ENCODE data around the gene SCAMP2. TPM values are rescaled to one million over a fixed set of nuclear protein-coding genes. Genes with fewer than 3 reads are reported as not detected.
"Not testable (repeated sequence)": the region's sequence is repeated elsewhere in the genome, so short reads cannot be mapped to it uniquely, and the experiment has no call there.

Gene SCAMP2
- total RNA-seq, 1 donor from 2014 or later, result 56.4 TPM

DNA sequence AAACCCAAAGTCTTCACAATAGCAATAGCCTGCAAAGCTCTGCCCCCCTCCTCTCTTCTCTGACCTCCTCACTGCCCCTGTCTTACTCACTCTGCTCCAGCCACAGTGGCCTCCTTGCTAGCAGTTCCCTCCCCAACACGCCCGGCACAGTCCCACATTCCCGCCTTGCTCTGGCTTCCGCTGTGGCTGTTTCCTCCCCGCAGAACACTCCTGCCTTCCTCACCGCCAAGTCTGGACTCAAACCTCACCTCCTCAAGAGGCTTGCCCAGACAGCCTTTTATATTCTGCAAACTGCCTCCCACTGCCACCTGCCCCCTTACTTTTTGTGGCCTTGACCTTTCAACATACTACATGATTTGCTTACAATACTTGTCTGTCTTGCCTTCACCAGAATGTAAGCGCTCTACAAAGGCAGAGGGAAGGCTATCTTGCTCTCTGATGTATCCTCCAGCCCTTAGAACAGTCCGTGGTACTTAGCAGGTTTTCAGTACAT, 16.3 kb upstream of the SCAMP2 start:
- Histone ChIP-seq H4K20me1 (ENCODE audit: insufficient read depth, low read length) (no peaks in the 10 kb centered on the region), H2AFZ (ENCODE audit: low read depth, low read length) (peak overlapping the region; percentile 97), H3K4me1 (ENCODE audit: insufficient read depth, low read length) (peaks cover 23% of the 10 kb centered on the region), H3K36me3 (ENCODE audit: insufficient read depth, low read length) (peaks cover 3% of the 10 kb centered on the region), H3K27ac (ENCODE audit: low read depth, low read length) (peak overlapping the region; percentile 65), H3K4me3 (ENCODE audit: insufficient read depth, low read depth, low read length) (peak overlapping the region; percentile 85), H3K27me3 (ENCODE audit: insufficient read depth, low read length) (no peaks in the 10 kb centered on the region), H3K4me2 (ENCODE audit: low read length) (peak overlapping the region; percentile 93), H3K9ac (ENCODE audit: low read length) (peak overlapping the region; percentile 92), H3K79me2 (ENCODE audit: insufficient read depth, low read length) (peaks cover 10% of the 10 kb centered on the region), H3K9me3 (ENCODE audit: insufficient read depth, low read depth, low read length) (no peaks in the 10 kb centered on the region)
- Mint-ChIP-seq H3K4me1 (ENCODE audit: low read depth, unreplicated experiment) (peaks cover 21% of the 10 kb centered on the region), H3K4me3 (ENCODE audit: unreplicated experiment) (peak overlapping the region; percentile 86), H3K27ac (ENCODE audit: unreplicated experiment) (peak overlapping the region; percentile 29), H3K36me3 (ENCODE audit: low read depth, unreplicated experiment) (peaks cover 8% of the 10 kb centered on the region), H3K27me3 (ENCODE audit: low read depth, unreplicated experiment) (no peaks in the 10 kb centered on the region), H3K9me3 (ENCODE audit: unreplicated experiment) (no peaks in the 10 kb centered on the region)
- DNase-seq (ENCODE audit: low read depth), result peak; percentile 42
- TF ChIP-seq, protein P1, sequence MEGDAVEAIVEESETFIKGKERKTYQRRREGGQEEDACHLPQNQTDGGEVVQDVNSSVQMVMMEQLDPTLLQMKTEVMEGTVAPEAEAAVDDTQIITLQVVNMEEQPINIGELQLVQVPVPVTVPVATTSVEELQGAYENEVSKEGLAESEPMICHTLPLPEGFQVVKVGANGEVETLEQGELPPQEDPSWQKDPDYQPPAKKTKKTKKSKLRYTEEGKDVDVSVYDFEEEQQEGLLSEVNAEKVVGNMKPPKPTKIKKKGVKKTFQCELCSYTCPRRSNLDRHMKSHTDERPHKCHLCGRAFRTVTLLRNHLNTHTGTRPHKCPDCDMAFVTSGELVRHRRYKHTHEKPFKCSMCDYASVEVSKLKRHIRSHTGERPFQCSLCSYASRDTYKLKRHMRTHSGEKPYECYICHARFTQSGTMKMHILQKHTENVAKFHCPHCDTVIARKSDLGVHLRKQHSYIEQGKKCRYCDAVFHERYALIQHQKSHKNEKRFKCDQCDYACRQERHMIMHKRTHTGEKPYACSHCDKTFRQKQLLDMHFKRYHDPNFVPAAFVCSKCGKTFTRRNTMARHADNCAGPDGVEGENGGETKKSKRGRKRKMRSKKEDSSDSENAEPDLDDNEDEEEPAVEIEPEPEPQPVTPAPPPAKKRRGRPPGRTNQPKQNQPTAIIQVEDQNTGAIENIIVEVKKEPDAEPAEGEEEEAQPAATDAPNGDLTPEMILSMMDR (IDR thresholded peaks at IDR 0.05; ENCODE audit: insufficient read depth, low read depth, low read length), result no peak
- TF ChIP-seq EZH2 (IDR thresholded peaks at IDR 0.05; ENCODE audit: insufficient read depth, low read length), result no peak
- no peak for FAIRE-seq

DNA sequence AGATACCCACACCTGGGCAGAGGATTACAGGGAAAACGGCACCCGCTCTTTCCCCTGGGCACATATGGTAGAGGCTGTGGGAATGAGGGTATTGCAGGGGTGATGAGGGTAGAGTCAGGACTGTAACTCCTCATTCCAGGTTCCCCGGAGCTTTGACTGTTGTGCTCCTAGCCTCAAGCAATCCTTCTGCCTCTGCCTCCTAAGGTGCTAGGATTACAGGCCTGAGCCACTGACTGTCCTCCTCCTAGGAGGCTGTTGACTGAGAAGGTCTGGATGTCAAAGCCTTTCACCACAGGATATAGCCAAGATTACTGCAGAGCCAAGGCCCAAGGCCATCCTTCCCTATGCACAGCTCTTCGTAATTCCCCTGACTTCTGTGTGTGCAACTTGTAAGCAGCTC, 15.6 kb upstream of the SCAMP2 start:
- Histone ChIP-seq H4K20me1 (ENCODE audit: insufficient read depth, low read length) (no peaks in the 10 kb centered on the region), H3K27me3 (ENCODE audit: insufficient read depth, low read length) (no peaks in the 10 kb centered on the region), H3K27ac (ENCODE audit: low read depth, low read length) (no peak overlapping the region), H3K9me3 (ENCODE audit: insufficient read depth, low read depth, low read length) (no peaks in the 10 kb centered on the region), H3K9ac (ENCODE audit: low read length) (peak overlapping the region; percentile 92), H2AFZ (ENCODE audit: low read depth, low read length) (peak overlapping the region; percentile 97), H3K4me2 (ENCODE audit: low read length) (peak overlapping the region; percentile 93), H3K4me3 (ENCODE audit: insufficient read depth, low read depth, low read length) (peak overlapping the region; percentile 85), H3K4me1 (ENCODE audit: insufficient read depth, low read length) (peaks cover 23% of the 10 kb centered on the region), H3K79me2 (ENCODE audit: insufficient read depth, low read length) (peaks cover 10% of the 10 kb centered on the region), H3K36me3 (ENCODE audit: insufficient read depth, low read length) (peaks cover 3% of the 10 kb centered on the region)
- H3K4me3 Mint-ChIP-seq (ENCODE audit: unreplicated experiment), result peak overlapping the region; percentile 34
- TF ChIP-seq, protein P1 (IDR thresholded peaks at IDR 0.05; ENCODE audit: insufficient read depth, low read depth, low read length), result no peak
- no peak for TF ChIP-seq EZH2 (IDR thresholded peaks at IDR 0.05; ENCODE audit: insufficient read depth, low read length)
- H3K4me1 Mint-ChIP-seq (ENCODE audit: low read depth, unreplicated experiment), result peaks cover 22% of the 10 kb centered on the region
- DNase-seq (ENCODE audit: low read depth) (no peak), FAIRE-seq (no peak)
- H3K27me3 Mint-ChIP-seq (ENCODE audit: low read depth, unreplicated experiment), result no peaks in the 10 kb centered on the region
- no peak overlapping the region for H3K27ac Mint-ChIP-seq (ENCODE audit: unreplicated experiment)
- no peaks in the 10 kb centered on the region for H3K9me3 Mint-ChIP-seq (ENCODE audit: unreplicated experiment)
- H3K36me3 Mint-ChIP-seq (ENCODE audit: low read depth, unreplicated experiment), result peaks cover 7% of the 10 kb centered on the region

DNA sequence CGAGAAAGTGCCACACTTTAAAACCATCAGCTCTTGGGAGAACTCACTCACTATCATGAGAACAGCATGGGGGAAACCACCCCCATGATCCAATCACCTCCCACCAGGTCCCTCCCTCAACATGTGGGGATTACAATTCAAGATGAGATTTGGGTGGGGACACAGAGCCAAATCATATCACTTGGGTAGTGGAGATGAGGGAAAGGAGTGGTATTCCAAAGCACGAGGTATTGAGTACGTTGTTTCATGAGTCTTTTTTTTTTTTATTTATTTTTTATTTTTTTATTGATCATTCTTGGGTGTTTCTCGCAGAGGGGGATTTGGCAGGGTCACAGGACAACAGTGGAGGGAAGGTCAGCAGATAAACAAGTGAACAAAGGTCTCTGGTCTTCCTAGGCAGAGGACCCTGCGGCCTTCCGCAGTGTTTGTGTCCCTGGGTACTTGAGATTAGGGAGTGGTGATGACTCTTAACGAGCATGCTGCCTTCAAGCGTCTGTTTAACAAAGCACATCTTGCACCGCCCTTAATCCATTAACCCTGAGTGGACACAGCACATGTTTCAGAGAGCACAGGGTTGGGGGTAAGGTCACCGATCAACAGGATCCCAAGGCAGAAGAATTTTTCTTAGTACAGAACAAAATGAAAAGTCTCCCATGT, 14.5 kb upstream of the SCAMP2 start:
- H3K9me3 ChIP-seq (ENCODE audit: insufficient read depth, low read depth, low read length); H3K27me3 ChIP-seq (ENCODE audit: insufficient read depth, low read length); H3K36me3 Mint-ChIP-seq (ENCODE audit: low read depth, unreplicated experiment); H3K4me3 ChIP-seq (ENCODE audit: insufficient read depth, low read depth, low read length); H3K9me3 Mint-ChIP-seq (ENCODE audit: unreplicated experiment); H3K27ac ChIP-seq (ENCODE audit: low read depth, low read length); H3K36me3 ChIP-seq (ENCODE audit: insufficient read depth, low read length); H3K27ac Mint-ChIP-seq (ENCODE audit: unreplicated experiment); DNase-seq (ENCODE audit: low read depth); H2AFZ ChIP-seq (ENCODE audit: low read depth, low read length); FAIRE-seq; H3K27me3 Mint-ChIP-seq (ENCODE audit: low read depth, unreplicated experiment); H3K4me2 ChIP-seq (ENCODE audit: low read length); H4K20me1 ChIP-seq (ENCODE audit: insufficient read depth, low read length); H3K4me3 Mint-ChIP-seq (ENCODE audit: unreplicated experiment); H3K9ac ChIP-seq (ENCODE audit: low read length): not testable (repeated sequence)
- Histone ChIP-seq H3K4me1 (ENCODE audit: insufficient read depth, low read length) (peaks cover 23% of the 10 kb centered on the region), H3K79me2 (ENCODE audit: insufficient read depth, low read length) (peaks cover 10% of the 10 kb centered on the region)
- peaks cover 22% of the 10 kb centered on the region for H3K4me1 Mint-ChIP-seq (ENCODE audit: low read depth, unreplicated experiment)

All from astrocyte (in vitro differentiated cells and primary cell).